Parathyroid adenoma (tissue), 2 donors: Measurements from ENCODE around the gene ACTN1.

ENCODE experiments used
- H2AFZ ChIP-seq: fragments of 300-600 bp; sonication (generic); one replicate; pipeline ENCODE4 v1.7.0; 2017; ENCODE audit warnings: antibody characterized with exemption, mild to moderate bottlenecking
- H3K27ac ChIP-seq: fragments of 300-600 bp; sonication (generic); one replicate; pipeline ENCODE4 v1.7.0; 2017
- H3K27me3 ChIP-seq: fragments of 300-600 bp; sonication (generic); one replicate; pipeline ENCODE4 v1.7.0; 2017; ENCODE audit warnings: low read length; ENCODE audit not compliant: control insufficient read depth, insufficient read depth
- H3K36me3 ChIP-seq: fragments of 300-600 bp; sonication (generic); one replicate; pipeline ENCODE4 v1.7.0; 2017; ENCODE audit warnings: low read length; ENCODE audit not compliant: control insufficient read depth, insufficient read depth
- H3K4me1 ChIP-seq: fragments of 300-600 bp; sonication (generic); one replicate; pipeline ENCODE4 v1.7.0; 2017; ENCODE audit warnings: control low read depth
- H3K4me2 ChIP-seq: fragments of 300-600 bp; sonication (generic); one replicate; pipeline ENCODE4 v1.7.0; 2017; ENCODE audit warnings: low read length
- H3K4me3 ChIP-seq: fragments of 300-600 bp; sonication (generic); one replicate; pipeline ENCODE4 v1.7.0; 2017; ENCODE audit warnings: low read depth, low read length
- H3K79me2 ChIP-seq: fragments of 300-600 bp; sonication (generic); one replicate; pipeline ENCODE4 v1.7.0; 2017; ENCODE audit warnings: control low read depth
- H3K9ac ChIP-seq: fragments of 300-600 bp; sonication (generic); one replicate; pipeline ENCODE4 v1.7.0; 2017; ENCODE audit warnings: mild to moderate bottlenecking
- H3K9me3 ChIP-seq: fragments of 300-600 bp; sonication (generic); one replicate; pipeline ENCODE4 v1.7.0; 2017; ENCODE audit warnings: low read length; ENCODE audit not compliant: control insufficient read depth
- CTCF ChIP-seq: fragments of 300-600 bp; sonication (generic); IDR thresholded peaks from one replicate; pipeline ENCODE4 v1.7.0; 2017; ENCODE audit warnings: antibody characterized with exemption, mild to moderate bottlenecking
- donor health status: primary hyperparathyroidism.

ACTN1 gene

GRCh38 chr14:68906439-68906838 lies 72.7 kb downstream of the ACTN1 start:
- no peaks in the 10 kb centered on the region for H3K4me1 ChIP-seq
- no peak overlapping the region for H3K27ac ChIP-seq
- H3K27me3 ChIP-seq, result no peaks in the 10 kb centered on the region
- no peak overlapping the region for H2AFZ ChIP-seq
- H3K79me2 ChIP-seq, result no peaks in the 10 kb centered on the region
- H3K4me3 ChIP-seq, result no peak overlapping the region
- no peaks in the 10 kb centered on the region for H3K9me3 ChIP-seq
- TF ChIP-seq CTCF, result no peak
- no peak overlapping the region for H3K9ac ChIP-seq
- no peak overlapping the region for H3K4me2 ChIP-seq
- no peaks in the 10 kb centered on the region for H3K36me3 ChIP-seq

- no peak overlapping the region for H3K4me2 ChIP-seq
- H3K4me1 ChIP-seq, result no peaks in the 10 kb centered on the region
- H3K4me3 ChIP-seq, result no peak overlapping the region
- no peak overlapping the region for H2AFZ ChIP-seq
- no peak for TF ChIP-seq CTCF
- H3K79me2 ChIP-seq, result no peaks in the 10 kb centered on the region
- no peak overlapping the region for H3K27ac ChIP-seq
- H3K9ac ChIP-seq, result no peak overlapping the region
- no peaks in the 10 kb centered on the region for H3K9me3 ChIP-seq
- no peaks in the 10 kb centered on the region for H3K27me3 ChIP-seq
- H3K36me3 ChIP-seq, result no peaks in the 10 kb centered on the region
These were observed 73.8 kb downstream of the ACTN1 start for GRCh38 chr14:68905107-68905895.

- no peaks in the 10 kb centered on the region for H3K9me3 ChIP-seq
These were observed 76.7 kb downstream of the ACTN1 start for GRCh38 chr14:68902357-68902756.

GRCh38 chr14:68899033-68899603 lies 80.0 kb downstream of the ACTN1 start:
- Histone ChIP-seq H3K79me2 (no peaks in the 10 kb centered on the region), H3K4me2 (no peak overlapping the region), H3K27ac (no peak overlapping the region), H3K9me3 (no peaks in the 10 kb centered on the region), H3K4me1 (no peaks in the 10 kb centered on the region), H3K4me3 (no peak overlapping the region), H3K36me3 (no peaks in the 10 kb centered on the region), H2AFZ (no peak overlapping the region), H3K27me3 (no peaks in the 10 kb centered on the region), H3K9ac (no peak overlapping the region)
- no peak for TF ChIP-seq CTCF

More at GRCh38 chr14:68902357-68902756, 76.7 kb downstream of the ACTN1 start:
- Histone ChIP-seq H3K9ac (no peak overlapping the region), H3K4me3 (no peak overlapping the region), H2AFZ (no peak overlapping the region), H3K4me2 (no peak overlapping the region), H3K4me1 (no peaks in the 10 kb centered on the region), H3K36me3 (no peaks in the 10 kb centered on the region), H3K79me2 (no peaks in the 10 kb centered on the region), H3K27ac (no peak overlapping the region), H3K27me3 (no peaks in the 10 kb centered on the region)
- no peak for TF ChIP-seq CTCF
